ENCODE measurements around the gene SKOR1.

The SKOR1 gene

DNA sequence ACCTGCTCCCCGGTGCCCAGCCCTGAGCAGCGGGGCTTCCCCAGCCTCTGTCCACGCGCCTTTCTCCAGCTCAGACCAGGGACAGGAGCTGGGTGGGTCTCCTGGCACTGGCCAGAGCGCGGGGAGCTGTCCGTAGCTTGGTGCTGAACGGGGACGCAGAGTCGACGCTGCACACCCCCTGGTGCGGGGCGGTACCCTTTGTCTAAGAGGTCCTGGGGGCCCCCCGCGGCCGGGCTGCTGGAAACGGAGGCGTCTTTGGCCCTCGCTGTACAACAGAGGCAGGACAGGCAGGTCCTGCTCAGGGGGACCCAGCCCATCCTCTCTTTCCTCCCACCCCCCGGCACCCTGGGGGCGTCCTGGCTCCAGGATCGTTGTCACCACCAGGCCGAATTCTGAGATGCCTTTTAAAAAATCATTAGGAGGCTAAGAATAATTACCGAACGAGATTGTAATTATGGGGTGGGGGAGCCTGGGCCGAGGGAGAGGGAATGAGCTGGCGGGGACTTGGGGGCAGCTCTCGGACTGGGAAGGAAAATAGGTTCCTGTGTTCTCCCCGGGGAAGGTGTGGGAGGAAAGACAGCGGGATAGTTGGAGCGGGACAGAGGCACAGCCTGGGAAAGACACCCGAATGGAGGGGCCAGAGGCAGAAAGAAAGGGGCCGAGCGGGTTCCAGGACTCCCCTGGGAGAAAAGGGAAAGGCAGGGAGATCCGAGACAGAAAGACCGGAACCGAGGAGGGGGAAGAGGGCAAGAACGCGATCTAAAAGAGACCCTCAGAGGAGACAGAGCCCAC lies 4.1 kb upstream of the SKOR1 start:
- DNase-seq (ENCODE audit: low read depth in 1 of 2, low spot score in 1 of 2): no peak
- no peak overlapping the region for H3K27ac ChIP-seq (replicated peaks)
- H3K4me3 ChIP-seq (replicated peaks; ENCODE audit: insufficient read depth, low read length): no peak overlapping the region
- peaks cover 58% of the 10 kb centered on the region for H3K27me3 ChIP-seq (ENCODE audit: insufficient read depth, poor library complexity, severe bottlenecking)
- TF ChIP-seq, protein P1, sequence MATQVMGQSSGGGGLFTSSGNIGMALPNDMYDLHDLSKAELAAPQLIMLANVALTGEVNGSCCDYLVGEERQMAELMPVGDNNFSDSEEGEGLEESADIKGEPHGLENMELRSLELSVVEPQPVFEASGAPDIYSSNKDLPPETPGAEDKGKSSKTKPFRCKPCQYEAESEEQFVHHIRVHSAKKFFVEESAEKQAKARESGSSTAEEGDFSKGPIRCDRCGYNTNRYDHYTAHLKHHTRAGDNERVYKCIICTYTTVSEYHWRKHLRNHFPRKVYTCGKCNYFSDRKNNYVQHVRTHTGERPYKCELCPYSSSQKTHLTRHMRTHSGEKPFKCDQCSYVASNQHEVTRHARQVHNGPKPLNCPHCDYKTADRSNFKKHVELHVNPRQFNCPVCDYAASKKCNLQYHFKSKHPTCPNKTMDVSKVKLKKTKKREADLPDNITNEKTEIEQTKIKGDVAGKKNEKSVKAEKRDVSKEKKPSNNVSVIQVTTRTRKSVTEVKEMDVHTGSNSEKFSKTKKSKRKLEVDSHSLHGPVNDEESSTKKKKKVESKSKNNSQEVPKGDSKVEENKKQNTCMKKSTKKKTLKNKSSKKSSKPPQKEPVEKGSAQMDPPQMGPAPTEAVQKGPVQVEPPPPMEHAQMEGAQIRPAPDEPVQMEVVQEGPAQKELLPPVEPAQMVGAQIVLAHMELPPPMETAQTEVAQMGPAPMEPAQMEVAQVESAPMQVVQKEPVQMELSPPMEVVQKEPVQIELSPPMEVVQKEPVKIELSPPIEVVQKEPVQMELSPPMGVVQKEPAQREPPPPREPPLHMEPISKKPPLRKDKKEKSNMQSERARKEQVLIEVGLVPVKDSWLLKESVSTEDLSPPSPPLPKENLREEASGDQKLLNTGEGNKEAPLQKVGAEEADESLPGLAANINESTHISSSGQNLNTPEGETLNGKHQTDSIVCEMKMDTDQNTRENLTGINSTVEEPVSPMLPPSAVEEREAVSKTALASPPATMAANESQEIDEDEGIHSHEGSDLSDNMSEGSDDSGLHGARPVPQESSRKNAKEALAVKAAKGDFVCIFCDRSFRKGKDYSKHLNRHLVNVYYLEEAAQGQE (IDR thresholded peaks at IDR 0.05; ENCODE audit: insufficient replicate concordance, low read depth): peak; percentile 99
- TF ChIP-seq SPI1 (IDR thresholded peaks at IDR 0.05; ENCODE audit: borderline replicate concordance, low read depth): no peak

DNA sequence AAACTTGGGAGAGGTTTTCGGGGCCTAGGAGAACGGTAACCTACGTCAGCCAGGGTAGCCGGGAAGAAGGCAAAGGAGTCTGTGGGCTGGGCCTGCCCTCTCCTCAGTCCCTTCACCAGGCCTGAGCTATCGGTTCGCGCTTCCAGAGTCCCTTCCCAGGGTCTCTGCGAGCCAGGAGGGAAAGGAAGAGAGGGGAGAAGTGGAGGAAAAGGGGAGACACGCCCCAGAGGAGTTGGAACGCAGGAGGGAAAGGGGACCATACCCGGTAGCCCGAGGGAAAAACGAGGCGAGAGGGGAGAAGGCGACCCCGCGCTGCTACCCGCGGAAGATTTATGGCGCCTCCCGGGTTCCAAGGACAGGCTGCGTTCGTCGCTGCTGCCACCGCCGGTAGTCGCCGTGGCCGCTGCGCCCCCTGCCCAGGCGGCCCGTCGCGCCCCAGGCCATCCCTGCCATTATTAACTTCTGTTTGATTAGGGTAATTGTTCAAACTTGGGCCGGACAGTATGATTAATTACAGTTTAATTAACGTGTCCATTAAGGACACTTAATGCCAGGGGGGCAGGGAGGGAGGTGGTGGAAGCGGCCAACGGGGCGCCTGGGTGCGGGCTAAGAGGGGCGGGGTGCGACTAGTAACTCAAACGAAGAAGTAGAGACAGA lies 3.4 kb upstream of the SKOR1 start:
- no peak for TF ChIP-seq GABPA (IDR thresholded peaks at IDR 0.05; ENCODE audit: low read depth)
- TF ChIP-seq, protein P1 (IDR thresholded peaks at IDR 0.05; ENCODE audit: insufficient replicate concordance, low read depth): no peak
- TF ChIP-seq SPI1 (IDR thresholded peaks at IDR 0.05; ENCODE audit: borderline replicate concordance, low read depth): no peak
- no peak for TF ChIP-seq POLR2AphosphoS5 (IDR thresholded peaks at IDR 0.05; ENCODE audit: low read depth)
- TF ChIP-seq, protein P2, sequence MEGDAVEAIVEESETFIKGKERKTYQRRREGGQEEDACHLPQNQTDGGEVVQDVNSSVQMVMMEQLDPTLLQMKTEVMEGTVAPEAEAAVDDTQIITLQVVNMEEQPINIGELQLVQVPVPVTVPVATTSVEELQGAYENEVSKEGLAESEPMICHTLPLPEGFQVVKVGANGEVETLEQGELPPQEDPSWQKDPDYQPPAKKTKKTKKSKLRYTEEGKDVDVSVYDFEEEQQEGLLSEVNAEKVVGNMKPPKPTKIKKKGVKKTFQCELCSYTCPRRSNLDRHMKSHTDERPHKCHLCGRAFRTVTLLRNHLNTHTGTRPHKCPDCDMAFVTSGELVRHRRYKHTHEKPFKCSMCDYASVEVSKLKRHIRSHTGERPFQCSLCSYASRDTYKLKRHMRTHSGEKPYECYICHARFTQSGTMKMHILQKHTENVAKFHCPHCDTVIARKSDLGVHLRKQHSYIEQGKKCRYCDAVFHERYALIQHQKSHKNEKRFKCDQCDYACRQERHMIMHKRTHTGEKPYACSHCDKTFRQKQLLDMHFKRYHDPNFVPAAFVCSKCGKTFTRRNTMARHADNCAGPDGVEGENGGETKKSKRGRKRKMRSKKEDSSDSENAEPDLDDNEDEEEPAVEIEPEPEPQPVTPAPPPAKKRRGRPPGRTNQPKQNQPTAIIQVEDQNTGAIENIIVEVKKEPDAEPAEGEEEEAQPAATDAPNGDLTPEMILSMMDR (IDR thresholded peaks at IDR 0.05; ENCODE audit: insufficient read depth, low read length): no peak
- Histone ChIP-seq H3K27me3 (ENCODE audit: insufficient read depth, poor library complexity, severe bottlenecking) (peaks cover 64% of the 10 kb centered on the region), H3K4me3 (replicated peaks; ENCODE audit: insufficient read depth, low read length) (no peak overlapping the region), H3K27ac (replicated peaks) (no peak overlapping the region)
- no peak for DNase-seq (ENCODE audit: low read depth in 1 of 2, low spot score in 1 of 2)

DNA sequence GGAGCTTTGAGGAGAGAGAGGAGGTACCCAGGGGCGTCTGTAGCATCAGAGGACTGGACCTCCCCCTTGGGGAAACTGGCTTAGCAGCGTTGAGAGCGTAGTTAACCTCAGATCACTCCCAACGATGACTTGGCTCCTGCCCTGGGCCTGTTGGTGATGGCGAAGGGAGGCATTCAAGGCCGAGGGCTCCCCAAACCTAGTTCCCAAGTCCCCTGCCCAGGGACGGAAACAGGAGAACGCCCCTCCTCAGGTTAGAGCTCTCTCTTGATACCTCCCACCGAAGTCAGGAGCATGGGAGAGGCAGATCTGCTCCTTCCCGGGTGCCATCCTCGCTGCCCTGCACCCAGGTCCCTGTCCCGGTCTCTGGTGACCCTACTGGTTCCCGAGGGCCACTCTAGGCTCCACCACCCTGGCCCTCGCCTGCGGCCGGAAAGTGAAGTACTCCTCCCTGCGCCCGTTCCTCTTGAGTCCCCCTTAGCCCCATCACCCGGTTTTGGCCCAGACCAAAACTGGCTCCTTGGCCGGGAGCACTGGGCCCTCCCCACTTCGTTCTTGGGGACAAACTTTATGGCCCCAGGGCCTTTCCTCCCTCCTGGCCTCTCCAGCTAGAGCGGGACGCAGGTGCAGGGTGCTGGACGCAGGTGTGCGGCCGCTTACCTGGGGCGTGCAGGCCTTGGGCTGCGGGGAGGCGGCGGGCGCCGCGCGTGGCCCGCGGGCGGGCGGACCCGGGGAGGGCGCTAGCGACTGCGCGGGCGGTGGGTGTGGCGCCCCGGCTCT lies 2.6 kb upstream of the SKOR1 start:
- Histone ChIP-seq H3K27ac (replicated peaks) (no peak overlapping the region), H3K4me3 (replicated peaks; ENCODE audit: insufficient read depth, low read length) (no peak overlapping the region), H3K27me3 (ENCODE audit: insufficient read depth, poor library complexity, severe bottlenecking) (peaks cover 67% of the 10 kb centered on the region)
- no peak for DNase-seq (ENCODE audit: low read depth in 1 of 2, low spot score in 1 of 2)
- no peak for TF ChIP-seq GABPA (IDR thresholded peaks at IDR 0.05; ENCODE audit: low read depth)
- TF ChIP-seq, protein P1 (IDR thresholded peaks at IDR 0.05; ENCODE audit: insufficient replicate concordance, low read depth): peak; percentile 14
